ENCODE data around the gene CANX.
"Not testable (repeated sequence)": the region's sequence is repeated elsewhere in the genome, so short reads cannot be mapped to it uniquely, and the experiment has no call there.

CANX gene, protein sequence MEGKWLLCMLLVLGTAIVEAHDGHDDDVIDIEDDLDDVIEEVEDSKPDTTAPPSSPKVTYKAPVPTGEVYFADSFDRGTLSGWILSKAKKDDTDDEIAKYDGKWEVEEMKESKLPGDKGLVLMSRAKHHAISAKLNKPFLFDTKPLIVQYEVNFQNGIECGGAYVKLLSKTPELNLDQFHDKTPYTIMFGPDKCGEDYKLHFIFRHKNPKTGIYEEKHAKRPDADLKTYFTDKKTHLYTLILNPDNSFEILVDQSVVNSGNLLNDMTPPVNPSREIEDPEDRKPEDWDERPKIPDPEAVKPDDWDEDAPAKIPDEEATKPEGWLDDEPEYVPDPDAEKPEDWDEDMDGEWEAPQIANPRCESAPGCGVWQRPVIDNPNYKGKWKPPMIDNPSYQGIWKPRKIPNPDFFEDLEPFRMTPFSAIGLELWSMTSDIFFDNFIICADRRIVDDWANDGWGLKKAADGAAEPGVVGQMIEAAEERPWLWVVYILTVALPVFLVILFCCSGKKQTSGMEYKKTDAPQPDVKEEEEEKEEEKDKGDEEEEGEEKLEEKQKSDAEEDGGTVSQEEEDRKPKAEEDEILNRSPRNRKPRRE
- 365 to 591 reads per million in 2 donors for total RNA-seq

DNA sequence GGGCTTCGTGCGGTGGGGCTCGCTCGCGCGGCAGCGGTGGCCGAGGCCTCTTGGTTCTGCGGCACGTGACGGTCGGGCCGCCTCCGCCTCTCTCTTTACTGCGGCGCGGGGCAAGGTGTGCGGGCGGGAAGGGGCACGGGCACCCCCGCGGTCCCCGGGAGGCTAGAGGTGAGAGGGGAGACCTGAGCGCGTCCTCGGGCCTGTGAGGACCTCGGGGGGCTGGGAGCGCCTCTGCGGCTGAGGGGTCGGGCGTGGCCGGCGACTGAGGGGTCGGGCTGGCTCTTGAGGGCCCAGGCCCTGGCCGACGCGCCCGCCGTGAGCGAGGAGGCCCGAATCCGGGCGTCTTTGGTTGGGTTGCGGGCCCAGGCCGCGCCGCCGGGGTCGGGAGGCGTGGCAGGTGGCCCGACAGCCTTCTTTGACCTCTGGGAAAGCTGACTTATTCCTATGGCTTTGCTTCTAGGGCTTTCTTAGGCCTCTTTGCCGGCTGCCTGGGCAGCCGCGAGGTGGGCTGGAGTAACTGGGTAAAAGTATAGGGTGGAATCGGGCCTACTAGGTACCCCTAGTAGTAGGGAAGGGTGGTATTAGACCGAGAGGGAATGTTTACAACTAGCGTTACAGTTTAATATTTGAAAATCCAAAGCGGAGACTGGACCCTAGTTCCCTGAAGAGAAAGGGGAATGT, at the start of gene CANX:
Gene CANX (plus strand): TSS at position 33 of the 681 bp plus-strand sequence. CDS start 6,715 bp downstream, outside the sequence.
- DNase-seq, result no peak

DNA sequence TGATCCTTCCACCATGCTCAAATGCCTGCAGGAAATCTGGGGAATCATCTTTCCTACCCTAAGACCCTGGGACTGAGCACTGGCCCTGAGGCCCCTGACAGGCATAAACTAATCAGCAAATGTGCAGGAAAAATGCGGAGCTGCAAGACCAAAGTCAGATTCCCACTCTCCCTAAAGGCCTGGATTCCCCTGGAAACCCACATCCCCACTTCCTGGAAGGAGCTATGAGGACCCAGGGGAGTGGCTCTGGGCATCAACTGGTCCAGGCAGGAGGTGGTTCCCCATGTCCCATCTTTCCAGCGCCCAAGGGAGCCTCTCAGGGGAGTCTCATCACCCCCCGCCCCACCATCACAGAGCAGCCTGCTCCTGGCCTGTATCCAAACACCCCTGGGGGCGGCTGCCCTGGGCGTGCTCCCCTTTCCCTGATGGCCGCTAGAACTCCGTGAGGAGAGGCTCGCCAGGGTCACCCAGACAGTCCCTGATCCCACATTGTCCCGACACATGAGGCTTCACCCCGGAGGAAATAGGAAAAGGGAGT, 49.5 kb upstream of the CANX start:
- DNase-seq, result not testable (repeated sequence)

DNA sequence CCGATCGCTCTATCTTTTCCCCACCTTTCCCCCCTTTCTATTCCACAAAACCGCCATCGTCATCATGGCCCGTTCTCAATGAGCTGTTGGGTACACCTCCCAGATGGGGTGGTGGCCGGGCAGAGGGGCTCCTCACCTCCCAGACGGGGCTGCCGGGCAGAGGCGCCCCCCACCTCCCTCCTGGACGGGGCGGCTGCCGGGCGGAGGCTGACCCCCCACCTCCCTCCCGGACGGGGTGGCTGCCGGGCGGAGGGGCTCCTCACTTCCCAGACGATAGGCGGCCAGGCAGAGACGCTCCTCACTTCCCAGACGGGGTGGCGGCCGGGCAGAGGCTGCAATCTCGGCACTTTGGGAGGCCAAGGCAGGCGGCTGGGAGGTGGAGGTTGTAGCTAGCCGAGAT, 48.5 kb upstream of the CANX start:
- DNase-seq, result not testable (repeated sequence)

DNA sequence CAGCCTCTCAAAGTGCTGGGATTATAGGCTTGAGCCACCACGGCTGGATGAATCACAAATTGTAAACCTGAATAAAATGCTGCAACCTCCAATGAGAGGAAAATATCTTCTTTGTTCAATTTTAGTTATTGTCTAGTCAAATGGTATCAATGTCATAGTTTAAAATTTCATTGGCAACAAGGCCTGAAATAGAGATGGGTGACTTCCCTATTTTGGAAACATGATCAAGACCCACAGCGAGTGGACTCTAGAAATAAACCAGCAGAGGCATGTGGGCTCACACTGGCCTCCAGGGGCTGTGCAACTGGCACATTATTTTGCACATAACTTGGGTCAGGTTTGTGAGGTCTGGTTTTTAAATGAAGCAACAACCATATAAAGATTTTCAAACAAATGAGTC, 45.6 kb upstream of the CANX start:
- not testable (repeated sequence) for DNase-seq

DNA sequence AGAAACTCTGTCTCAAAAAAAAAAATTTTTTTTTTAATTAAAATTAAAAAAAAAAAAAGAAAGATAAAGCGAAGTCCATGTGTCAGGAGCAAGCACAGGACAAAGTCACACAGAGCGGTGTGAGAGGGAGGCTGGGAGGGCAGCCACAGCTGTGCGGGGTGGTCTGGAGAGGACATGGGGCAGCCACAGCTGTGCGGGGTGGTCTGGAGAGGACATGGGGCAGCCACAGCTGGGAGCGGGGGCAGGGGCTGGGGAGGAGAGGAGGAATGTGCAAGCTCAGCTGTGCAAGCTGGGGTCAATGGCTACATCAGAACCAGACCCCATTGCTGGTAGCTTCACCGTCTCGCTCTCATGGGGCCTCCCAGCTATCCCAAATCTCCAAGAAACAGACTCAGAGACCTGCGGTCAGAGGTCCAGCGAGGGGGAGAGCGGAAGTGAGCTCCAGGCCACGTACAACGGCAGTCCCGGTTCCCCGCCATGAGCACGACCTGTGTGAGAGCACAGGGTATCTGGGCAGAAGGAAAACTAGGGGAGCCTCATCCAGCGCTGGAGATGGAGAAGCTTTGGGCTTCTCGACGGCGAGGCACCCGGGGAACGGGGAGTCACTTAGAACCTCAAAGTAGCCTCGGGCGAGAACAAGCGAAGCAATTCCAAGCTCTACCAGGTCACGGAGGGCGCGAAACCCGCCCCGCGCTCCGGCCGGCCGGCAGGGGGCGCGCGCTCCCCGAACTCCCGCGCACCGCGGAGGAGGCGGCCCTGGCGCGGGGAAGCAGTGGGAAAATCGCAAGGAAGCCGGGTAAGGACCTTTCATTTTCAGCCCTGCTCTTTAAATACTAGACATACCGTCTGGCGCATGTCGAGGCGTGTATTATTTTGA, 41.2 kb upstream of the CANX start:
- not testable (repeated sequence) for DNase-seq

DNA sequence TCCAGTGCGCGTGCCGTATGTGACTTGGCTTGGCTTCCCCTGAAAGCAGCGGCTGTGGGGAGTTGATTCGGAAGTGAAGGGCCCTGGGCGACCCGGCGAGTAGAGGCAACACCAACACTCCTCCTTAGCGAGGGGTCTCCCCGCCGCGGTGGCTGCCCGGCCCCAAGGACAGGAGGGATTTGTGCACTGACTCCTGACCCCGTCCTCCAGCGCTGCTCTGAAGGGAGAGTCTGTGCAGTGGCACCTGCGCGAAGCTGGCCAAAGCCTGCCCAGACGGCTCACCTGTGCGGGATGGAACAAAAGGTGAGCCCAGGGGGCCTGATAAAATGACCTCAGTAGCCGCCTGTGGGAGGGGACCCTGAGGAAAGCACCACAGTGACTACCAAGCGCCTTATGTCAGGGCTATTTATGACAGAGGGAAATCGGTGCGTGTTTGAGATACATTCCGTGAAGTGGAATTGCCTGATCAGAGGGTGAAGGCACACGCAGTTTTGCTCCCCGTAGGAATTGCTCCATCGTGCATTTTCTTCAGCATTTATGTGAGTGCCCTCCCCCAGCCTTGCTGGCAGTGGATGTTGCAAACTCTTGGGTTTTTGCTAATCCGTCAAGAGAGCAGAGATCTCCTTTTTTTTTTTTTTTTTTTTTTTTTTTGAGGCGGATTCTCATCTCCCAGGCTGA, 40.4 kb upstream of the CANX start:
- not testable (repeated sequence) for DNase-seq

DNA sequence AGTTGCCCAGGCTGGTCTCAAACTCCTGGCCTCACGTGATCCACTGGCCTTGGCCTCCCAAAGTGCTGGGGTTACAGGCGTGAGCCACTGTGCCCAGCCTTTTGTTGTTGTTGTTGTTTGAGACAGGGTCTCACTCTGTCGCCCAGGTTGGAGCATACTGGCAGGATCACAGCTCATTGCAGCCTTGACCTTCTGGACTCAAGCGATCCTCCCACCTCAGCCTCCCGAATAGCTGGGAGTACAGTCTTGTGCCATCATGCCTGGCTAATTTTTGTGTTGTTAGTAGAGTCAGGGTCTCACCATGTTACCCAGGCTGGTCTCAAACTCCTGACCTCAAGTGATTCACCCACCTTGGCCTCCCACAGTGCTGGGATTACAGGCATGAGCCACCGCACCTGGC, 37.1 kb upstream of the CANX start:
- DNase-seq, result not testable (repeated sequence)

DNA sequence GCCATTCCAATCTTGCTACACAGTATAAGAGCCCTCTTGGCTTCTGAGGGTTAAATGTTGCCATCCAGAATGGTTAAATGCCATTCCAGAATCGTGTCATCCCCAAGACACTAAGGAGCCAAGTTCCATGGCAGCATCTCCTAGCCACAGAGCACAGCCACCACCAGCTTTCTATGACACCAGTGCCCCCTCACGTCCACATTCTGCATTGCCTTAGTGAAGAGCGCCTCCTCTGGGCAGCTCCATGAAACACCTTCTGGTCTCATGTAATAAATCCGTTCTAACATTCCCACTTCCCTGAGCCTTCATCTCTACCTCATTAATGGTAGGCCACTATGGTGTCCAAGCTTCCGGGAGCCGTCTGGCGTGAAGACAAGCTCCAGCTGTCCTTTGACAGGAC, 30.4 kb upstream of the CANX start:
- DNase-seq, result peak; percentile 32

DNA sequence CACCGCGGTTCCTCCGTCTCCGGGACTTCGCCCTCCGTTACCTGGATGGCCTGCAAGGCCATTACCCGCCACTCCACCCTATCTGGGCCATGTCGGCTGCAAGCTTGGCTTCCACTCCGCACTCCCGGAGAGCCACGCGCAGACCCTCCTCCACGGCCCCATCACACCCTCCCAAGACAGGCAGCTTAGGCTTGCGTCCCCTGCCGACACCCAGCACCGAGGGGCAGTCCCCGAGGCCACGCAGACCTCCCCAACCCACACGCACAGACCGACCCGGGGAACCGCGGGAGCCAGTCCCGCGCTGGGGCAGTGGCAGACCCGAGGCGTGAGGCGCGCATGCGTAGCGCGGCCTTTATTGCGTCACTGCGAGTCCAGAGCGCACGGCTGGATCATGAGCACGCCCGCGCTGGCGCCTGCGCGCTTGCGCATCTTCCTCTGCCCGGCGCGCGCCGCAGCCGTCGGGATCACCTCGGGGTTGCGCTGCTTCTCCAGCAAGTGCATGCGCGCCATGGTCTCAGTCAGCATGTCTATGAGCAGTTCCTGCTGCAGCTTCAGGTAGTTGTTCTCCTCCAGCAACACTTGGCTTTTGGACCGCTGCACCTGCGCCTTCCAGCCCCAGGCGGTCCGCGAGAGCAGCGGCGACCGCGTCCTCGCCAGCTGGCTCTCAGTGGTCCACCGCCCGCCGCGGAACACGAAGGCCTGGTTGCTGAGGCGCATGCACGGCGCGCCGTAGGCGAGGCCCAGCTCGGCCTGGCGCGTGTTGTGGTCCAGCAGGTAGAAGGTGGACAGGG, 20.3 kb upstream of the CANX start:
- DNase-seq, result peak; percentile 88

DNA sequence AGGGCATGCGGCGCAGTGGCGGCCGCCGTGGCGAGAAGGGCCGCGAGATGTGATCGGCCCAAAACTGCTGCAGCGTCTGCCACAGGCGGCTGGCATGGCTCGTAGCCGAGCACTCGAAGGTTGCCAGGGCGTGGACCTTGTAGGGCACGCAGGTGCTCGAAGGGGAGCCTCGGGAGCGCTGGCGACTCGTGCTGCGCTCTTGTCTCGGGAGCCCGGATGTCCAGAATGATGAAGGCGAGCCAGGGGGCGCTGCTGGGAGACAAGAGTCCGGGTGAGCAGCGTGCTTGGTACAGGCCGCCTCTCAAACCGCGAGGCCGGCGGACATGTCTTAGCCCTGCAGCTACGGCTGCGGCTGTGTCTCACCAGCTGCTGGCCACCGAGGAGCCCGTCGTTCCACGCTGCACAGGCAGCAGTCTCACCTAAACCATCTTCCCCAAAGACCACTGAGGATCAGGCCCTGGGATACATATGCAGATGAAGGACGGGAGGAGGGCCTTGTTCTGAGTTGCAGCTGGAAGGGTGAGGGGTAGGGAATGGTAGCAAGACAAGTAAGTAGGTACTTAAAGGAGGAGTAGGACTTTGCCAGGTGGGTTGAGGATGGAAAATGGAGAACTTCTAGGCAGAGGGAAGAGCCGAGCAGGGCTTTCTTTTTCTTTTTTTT, 19.6 kb upstream of the CANX start:
- peak; percentile 59 for DNase-seq

DNA sequence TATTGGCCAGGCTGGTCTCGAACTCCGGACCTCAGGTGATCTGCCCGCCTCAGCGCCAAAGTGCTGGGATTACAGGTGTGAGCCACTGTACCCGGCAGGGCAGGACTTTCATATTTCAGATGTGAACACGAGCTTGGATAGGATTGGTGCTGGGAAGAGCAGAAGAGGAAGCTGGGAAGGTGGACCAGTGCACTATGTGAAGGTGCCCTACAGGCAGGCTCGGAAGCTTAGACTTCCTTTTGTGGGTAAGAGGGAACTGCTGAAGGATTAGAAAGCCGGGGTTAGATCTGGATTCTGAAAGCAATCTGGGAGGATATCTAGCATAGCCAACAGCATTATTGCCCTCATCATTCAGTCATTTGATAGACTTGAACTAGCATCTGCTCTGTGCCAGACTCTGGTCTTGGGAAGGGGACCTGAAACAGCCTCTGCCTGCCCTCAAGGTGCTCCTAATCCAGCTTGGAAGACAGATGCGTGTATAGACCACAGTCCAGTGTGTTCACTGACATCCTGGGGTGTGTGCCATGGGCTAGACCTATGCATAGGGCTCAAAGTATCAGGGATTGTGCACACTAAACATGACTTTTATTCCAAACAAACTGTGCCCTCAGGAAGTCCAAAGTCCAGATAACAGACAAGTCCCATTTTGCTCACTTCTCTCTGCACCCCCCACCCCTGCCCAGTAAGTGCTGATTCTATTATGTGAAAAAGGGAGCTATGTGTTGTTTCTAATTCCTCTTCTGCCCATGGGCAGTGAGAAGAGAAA, 18.6 kb upstream of the CANX start:
- DNase-seq, result no peak

DNA sequence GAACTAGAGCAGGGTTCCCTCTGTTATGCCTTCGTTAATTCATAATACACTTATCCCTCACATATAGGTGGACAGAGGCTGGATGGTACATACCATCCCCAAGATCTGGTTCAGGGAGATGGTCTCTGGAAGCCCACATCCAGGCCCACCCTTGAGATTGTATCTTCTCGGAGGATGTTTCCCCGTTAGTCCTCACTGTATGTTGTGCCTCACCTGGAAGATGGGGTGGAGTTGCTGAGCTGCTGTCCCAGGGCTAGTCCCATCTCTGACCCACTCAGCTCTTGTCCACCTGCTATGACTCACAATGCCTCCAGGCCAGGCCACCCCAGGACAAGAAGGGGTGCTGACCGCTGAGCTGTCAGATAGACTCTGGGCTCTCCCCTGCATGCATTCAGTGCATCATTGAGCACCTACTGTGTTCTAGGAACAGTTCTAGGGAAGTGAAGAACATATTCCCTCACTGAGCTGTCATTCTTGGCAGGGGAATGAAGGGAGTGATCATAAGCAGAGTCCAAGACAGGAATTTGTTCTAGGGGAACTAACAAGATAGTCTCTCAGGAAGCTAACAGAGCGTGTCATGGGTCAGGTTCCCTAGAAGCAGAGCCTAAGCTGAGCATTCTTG, 17.9 kb upstream of the CANX start, which contains the start of gene CBY3:
Gene CBY3 (minus strand): TSS at position 255 of the 622 bp plus-strand sequence. CDS start 116 bp downstream, at position 139.
- DNase-seq, result no peak

DNA sequence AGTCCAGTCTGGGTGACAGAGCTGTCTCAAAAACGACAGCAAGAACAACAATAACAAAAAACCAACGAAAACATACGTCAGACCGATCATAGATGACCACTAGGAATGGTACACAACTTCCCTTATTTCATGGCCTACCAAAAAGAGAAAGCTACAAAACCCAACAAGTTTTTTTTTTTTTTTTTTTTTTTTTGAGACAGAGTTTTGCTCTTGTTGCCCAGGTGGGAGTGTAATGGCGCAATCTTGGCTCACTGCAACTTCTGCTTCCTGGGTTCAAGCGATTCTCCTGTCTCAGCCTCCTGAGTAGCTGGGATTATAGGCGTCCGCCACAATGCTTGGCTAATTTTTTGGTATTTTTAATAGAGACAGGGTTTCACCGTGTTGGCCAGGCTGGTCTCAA, 9.6 kb upstream of the CANX start:
- not testable (repeated sequence) for DNase-seq

DNA sequence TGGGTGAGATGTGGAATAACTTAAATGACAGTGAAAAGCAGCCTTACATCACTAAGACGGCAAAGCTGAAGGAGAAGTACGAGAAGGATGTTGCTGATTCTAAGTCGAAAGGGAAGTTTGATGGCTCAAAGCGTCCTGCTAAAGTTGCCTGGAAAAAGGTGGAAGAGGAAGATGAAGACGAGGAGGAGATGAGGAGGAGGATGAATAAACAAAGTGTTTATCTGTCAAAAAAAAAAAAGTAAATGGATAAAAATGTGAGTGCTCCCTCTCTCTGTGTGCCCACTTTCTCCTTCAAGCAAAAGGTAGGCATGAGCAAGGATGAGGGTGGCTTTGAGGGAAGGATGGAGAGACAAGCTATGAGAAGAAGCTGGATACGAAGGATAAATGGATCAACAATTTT, 4.2 kb upstream of the CANX start:
- DNase-seq, result no peak

DNA sequence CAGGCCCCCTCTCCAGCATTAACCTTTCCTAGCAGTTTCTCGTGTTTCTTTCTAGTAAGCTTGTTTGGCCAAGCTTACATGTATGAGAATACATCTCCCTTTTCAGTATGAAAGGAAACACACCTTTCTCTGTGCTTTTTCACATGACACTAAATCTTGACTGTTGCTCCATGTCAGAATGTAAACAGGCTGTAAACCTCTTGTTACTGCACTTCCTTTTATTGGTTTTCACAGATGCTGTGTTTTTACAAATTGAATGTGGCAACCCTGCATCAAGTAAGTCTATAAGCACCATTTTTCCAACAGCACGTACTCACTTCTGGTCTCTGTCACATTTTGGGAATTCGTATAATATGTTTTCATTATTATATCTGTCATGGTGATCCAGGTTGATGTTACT, 2.2 kb upstream of the CANX start:
- DNase-seq, result no peak

DNA sequence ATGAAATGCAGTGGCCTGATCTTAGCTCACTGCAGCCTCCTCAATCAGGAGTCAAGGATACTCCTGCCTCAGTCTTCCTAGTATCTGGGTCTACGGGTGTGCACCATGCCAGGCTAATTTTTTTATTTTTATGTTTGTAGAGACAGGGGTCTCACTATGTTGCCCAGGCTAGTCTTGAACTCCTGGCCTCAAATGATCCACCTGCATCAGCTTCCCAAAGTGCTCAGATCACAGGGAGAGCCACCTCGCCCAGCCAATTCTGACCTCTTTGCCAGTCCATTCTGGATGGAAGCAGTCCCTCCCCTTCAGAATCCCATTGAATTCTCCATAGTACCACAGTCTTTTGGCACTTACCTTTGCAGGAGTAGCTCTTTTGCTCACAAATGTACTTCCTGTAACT, 1.7 kb upstream of the CANX start:
- DNase-seq, result no peak

DNA sequence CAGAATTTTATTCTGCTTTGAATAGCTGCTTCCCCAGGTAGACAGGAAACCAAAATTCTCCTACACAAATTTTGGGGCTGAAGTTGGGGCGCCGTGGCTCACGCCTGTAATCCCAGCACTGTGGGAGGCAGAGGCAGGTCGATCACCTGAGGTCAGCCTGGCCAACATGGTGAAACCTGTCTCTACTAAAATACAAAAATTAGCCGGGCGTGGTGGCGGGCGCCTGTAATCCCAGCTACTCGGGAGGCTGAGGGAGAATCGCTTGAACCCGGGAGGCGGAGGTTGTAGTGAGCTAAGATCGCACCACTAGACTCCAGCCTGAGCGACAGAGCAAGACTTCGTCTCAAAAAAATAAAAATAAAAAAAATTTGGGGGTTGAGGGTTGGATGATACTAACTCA, 1.2 kb upstream of the CANX start:
- not testable (repeated sequence) for DNase-seq

DNA sequence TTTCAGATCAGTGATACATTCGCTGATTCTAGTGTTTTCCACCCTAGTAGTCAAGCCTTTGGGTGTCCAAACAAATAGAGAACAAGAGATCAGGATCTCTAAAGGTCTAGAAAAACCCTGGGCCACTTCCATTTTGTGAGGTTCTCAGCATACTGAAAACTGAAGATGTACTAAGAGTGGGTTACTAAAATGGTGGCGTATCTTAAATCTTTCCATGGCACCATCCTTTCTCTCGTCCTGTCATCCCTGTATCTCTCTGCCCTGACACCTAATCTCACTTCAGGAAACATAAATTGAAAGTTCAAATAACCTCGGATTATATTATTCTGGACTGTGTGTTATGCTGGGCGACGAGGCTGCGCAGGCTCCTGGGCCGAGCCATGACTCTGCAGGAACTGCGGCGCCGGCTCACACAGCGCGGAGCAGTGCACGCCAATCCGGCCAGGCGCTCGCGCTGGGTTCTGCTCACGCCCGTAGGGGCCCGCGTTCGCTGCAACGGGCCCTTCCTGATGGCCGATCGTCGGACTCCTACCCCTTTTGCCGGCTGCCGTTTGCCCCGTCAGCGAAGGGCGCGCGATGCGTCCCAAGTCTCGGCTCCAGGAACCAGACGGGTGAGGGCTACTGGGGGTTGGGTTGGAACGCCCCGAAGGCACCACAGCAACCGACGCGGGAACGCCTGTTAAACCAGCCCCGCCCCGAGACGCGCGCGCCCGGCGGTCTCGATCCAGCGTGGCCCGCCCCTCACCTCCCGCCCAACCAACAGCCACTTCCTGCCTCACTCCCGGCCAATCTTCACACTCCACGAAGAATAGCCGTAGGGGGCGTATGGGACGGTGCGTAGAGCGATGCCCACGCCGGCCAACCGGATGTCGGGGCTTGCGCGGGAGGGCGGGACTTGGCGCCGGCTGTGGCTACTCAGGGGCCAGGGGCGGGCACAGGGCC, 503 bp upstream of the CANX start:
- peak; percentile 97 for DNase-seq
